Measurements from ENCODE around the gene AP2A1. TPM values are rescaled to one million over a fixed set of nuclear protein-coding genes. Genes with fewer than 3 reads are reported as not detected.

Gene AP2A1
- total and polyA plus RNA-seq, 2 of the 13 experiments (the other 11 are each of a cell fraction or from before 2014, with no cell fraction given): 22.7 to 39.7 TPM

DNA sequence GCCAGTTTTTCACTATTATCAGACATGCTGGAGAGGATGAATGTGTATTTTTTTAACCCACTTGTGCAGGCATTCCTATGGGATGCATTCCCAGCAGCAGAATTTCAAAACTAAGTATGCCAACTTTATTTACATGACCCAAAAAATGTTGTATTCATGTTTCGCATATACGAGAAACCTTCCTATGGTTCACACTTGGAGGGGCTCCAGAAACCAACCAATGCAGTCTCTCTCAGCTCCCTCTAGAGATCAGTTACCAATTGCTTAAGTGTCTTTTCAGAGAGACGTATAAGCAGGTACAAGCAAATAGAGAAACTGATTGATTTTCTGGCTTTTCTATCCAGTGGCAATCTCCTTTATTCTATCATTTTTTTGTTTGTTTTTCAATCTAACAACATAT is 78.6 kb downstream of the AP2A1 start:
- Histone ChIP-seq H2AFZ (ENCODE audit: low read length) (no peak overlapping the region), H3K9ac (ENCODE audit: insufficient read depth, low read depth, low read length) (no peak overlapping the region), H4K20me1 (ENCODE audit: insufficient read depth, low read length) (no peaks in the 10 kb centered on the region), H3K9me3 (ENCODE audit: low read length) (no peaks in the 10 kb centered on the region), H3K4me1 (ENCODE audit: insufficient read depth, low read length) (peaks cover 21% of the 10 kb centered on the region), H3K4me2 (ENCODE audit: low read depth, low read length) (no peak overlapping the region), H3K4me3 (replicated peaks in 1 of 3; ENCODE audit: insufficient read depth in 1 of 3, low read depth in 2 of 3, low read length in 3 of 3) (no peak overlapping the region), H3K36me3 (replicated peaks in 1 of 2; ENCODE audit: control insufficient read depth in 1 of 2, insufficient read depth in 2 of 2, low read length in 2 of 2) (no peaks in the 10 kb centered on the region), H3K79me2 (ENCODE audit: insufficient read depth, low read length) (no peaks in the 10 kb centered on the region), H3K27me3 (ENCODE audit: control insufficient read depth in 1 of 2, insufficient read depth in 2 of 2, low read length in 2 of 2) (no peaks in the 10 kb centered on the region), H3K27ac (ENCODE audit: extremely low read length, insufficient read depth, low read length) (no peak overlapping the region)
- intact Hi-C loops (cut with micrococcal nuclease; ENCODE audit: unreplicated experiment) (no loop called here), in situ Hi-C loops (cut with HindIII; ENCODE audit: extremely low pct_ligation_motif_present, low pct_unique_long_range_greater_than_20kb) (no loop called here)
- CTCF ChIA-PET (ENCODE audit: low intra/inter-chr PET ratio, low total read pairs): no interaction called here
- DNase-seq (ENCODE audit: low spot score): no peak
- POLR2A ChIA-PET: no interaction called here
- no peak for FAIRE-seq
- WGBS (ENCODE audit: low lambda C conversion rate): 85% methylated on average over 3 of the region's 3 CpGs
- ATAC-seq: no peak
- no peak for TF ChIP-seq HHEX (CRISPR knock-in tag; IDR thresholded peaks at IDR 0.05)
- no peak for TF ChIP-seq ADNP (CRISPR knock-in tag; IDR thresholded peaks at IDR 0.05)
- TF ChIP-seq SALL1 (CRISPR knock-in tag; IDR thresholded peaks at IDR 0.05): no peak
- no peak for TF ChIP-seq HOXA9 (CRISPR knock-in tag; IDR thresholded peaks at IDR 0.05; ENCODE audit: borderline replicate concordance)
- no peak for TF ChIP-seq ZSCAN21 (CRISPR knock-in tag; IDR thresholded peaks at IDR 0.05; ENCODE audit: borderline replicate concordance)
- no peak for TF ChIP-seq EP300 (IDR thresholded peaks at IDR 0.05; ENCODE audit: low read depth in 2 of 2, low read length in 2 of 2)
- no peak for TF ChIP-seq EP300 (CRISPR knock-in tag; IDR thresholded peaks at IDR 0.05; ENCODE audit: borderline replicate concordance)
- no peak for TF ChIP-seq KAT7 (CRISPR knock-in tag; IDR thresholded peaks at IDR 0.05; ENCODE audit: borderline replicate concordance)
- TF ChIP-seq NR2F1 (CRISPR knock-in tag; IDR thresholded peaks at IDR 0.05): no peak
- no peak for TF ChIP-seq ZNF672 (CRISPR knock-in tag; IDR thresholded peaks at IDR 0.05)
- no peak for TF ChIP-seq ZNF816 (CRISPR knock-in tag; IDR thresholded peaks at IDR 0.05; ENCODE audit: borderline replicate concordance)
- no peak for TF ChIP-seq ZNF292 (CRISPR knock-in tag; IDR thresholded peaks at IDR 0.05; ENCODE audit: borderline replicate concordance, low read depth)
- TF ChIP-seq ZNF878 (CRISPR knock-in tag; IDR thresholded peaks at IDR 0.05): no peak
- no peak for TF ChIP-seq ZNF850 (CRISPR knock-in tag; conservative IDR thresholded peaks at IDR 0.05)
- TF ChIP-seq, protein P1, sequence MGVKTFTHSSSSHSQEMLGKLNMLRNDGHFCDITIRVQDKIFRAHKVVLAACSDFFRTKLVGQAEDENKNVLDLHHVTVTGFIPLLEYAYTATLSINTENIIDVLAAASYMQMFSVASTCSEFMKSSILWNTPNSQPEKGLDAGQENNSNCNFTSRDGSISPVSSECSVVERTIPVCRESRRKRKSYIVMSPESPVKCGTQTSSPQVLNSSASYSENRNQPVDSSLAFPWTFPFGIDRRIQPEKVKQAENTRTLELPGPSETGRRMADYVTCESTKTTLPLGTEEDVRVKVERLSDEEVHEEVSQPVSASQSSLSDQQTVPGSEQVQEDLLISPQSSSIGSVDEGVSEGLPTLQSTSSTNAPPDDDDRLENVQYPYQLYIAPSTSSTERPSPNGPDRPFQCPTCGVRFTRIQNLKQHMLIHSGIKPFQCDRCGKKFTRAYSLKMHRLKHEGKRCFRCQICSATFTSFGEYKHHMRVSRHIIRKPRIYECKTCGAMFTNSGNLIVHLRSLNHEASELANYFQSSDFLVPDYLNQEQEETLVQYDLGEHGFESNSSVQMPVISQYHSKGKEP (CRISPR knock-in tag; IDR thresholded peaks at IDR 0.05): no peak
- TF ChIP-seq ZNF883 (CRISPR knock-in tag; IDR thresholded peaks at IDR 0.05; ENCODE audit: not compliant biosample characterization): no peak
- no peak for TF ChIP-seq RFXANK (CRISPR knock-in tag; IDR thresholded peaks at IDR 0.05)
- TF ChIP-seq ZNF430 (CRISPR knock-in tag; IDR thresholded peaks at IDR 0.05): no peak
- TF ChIP-seq, protein P2, sequence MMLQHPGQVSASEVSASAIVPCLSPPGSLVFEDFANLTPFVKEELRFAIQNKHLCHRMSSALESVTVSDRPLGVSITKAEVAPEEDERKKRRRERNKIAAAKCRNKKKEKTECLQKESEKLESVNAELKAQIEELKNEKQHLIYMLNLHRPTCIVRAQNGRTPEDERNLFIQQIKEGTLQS (CRISPR knock-in tag; IDR thresholded peaks at IDR 0.05): no peak
- no peak for TF ChIP-seq SP2 (CRISPR knock-in tag; IDR thresholded peaks at IDR 0.05)
- no TSS peak for BruUV-seq (replicated peaks)
